Left lung (tissue), 10 donors: ENCODE measurements around the gene HERPUD1. TPM values are rescaled to one million over a fixed set of nuclear protein-coding genes. Genes with fewer than 3 reads are reported as not detected.

Source experiments
- ATAC-seq: fragments of 200-7000 bp; cut with Tn5 transposase; one replicate; pipeline ENCODE4 v1.9.1; 2020; ENCODE audit warnings: moderate library complexity
- DNase-seq, 4 donors: peaks; one replicate each; pipeline ENCODE4 v3.0.0-alpha.2; 2013 to 2020
- H3K27ac ChIP-seq, 2 donors: fragments of 200-600 bp; sonication (generic) in 1 of 2; one replicate each; pipeline versions ENCODE4 v1.5.0 to v1.8.0; 2020 to 2021
- H3K27me3 ChIP-seq, 2 donors: fragments of 200-600 bp; sonication (generic) in 1 of 2; one replicate each; pipeline versions ENCODE4 v1.5.0 to v1.8.0; 2020 to 2021
- H3K36me3 ChIP-seq, 2 donors: fragments of 200-600 bp; sonication (generic) in 1 of 2; one replicate each; pipeline versions ENCODE4 v1.5.0 to v1.8.0; 2020 to 2021
- H3K4me1 ChIP-seq, 2 donors: fragments of 200-600 bp; one replicate each; pipeline ENCODE4 v1.8.0; 2021
- H3K4me3 ChIP-seq, 2 donors: fragments of 200-600 bp; sonication (generic) in 1 of 2; one replicate each; pipeline versions ENCODE4 v1.5.0 to v1.8.0; 2020 to 2021; ENCODE audit warnings: mild to moderate bottlenecking in 1 of 2
- H3K9me3 ChIP-seq, 2 donors: fragments of 200-600 bp; sonication (generic) in 1 of 2; one replicate each; pipeline versions ENCODE4 v1.5.0 to v1.8.0; 2020 to 2021
- CTCF ChIP-seq, 2 donors: fragments of 200-600 bp; sonication (generic) in 1 of 2; IDR thresholded peaks; one replicate each; pipeline versions ENCODE4 v1.5.0 to v1.8.0; 2021; ENCODE audit warnings: antibody characterized with exemption in 2 of 2
- intact Hi-C, 2 donors: fragments of 100-400 bp; cut with DNase I; formaldehyde crosslinking; loops; one replicate each; pipeline versions ENCODE4 v1.11.2 to v1.14.2; 2022
- polyA plus RNA-seq, 6 donors: library from polyadenylated mRNA; unstranded; fragments of 120-200 nt; gene quantifications; one replicate each; pipeline ENCODE4 v1.2.1, GENCODE V29; 2013; ENCODE audit not compliant: insufficient read length in 6 of 6
- total RNA-seq, 2 donors: library from RNA; stranded (reverse); fragmentation: NEBNext Ultra II Directional; extraction: Animal tissue kit (Norgen Biotek cat#: 25700); gene quantifications; one replicate each; pipeline ENCODE4 v1.2.1, GENCODE V29; 2021
- donor health status: DM: no; HTN: yes; CAD: no.
- donor health status: DM: no; HTN: no; CAD: no.

HERPUD1 gene
- total and polyA plus RNA-seq, 8 donors: 99.6 to 155 (median 115) TPM

GRCh38 chr16:56965149-56966092, 33.5 kb downstream of the HERPUD1 start:
- H3K27me3 ChIP-seq: no peaks in the 10 kb centered on the region
- peaks cover 0 to 45% of the 10 kb centered on the region in 2 donors for H3K4me1 ChIP-seq
- ATAC-seq (peak; percentile 7), DNase-seq (no peak)
- peak overlapping the region in 1 of 2 donors; percentile 60 for H3K27ac ChIP-seq
- no peak overlapping the region for H3K4me3 ChIP-seq
- intact Hi-C loops: no loop called here
- TF ChIP-seq CTCF (IDR thresholded peaks at IDR 0.05): no peak
- H3K36me3 ChIP-seq: no peaks in the 10 kb centered on the region
- no peaks in the 10 kb centered on the region for H3K9me3 ChIP-seq

- Histone ChIP-seq H3K27ac (peak overlapping the region in 1 of 2 donors; percentile 60), H3K9me3 (no peaks in the 10 kb centered on the region), H3K36me3 (no peaks in the 10 kb centered on the region), H3K4me1 (peaks cover 0 to 39% of the 10 kb centered on the region in 2 donors), H3K27me3 (no peaks in the 10 kb centered on the region), H3K4me3 (no peak overlapping the region)
- ATAC-seq (no peak), DNase-seq (no peak)
- intact Hi-C loops: no loop called here
- TF ChIP-seq CTCF (IDR thresholded peaks at IDR 0.05): no peak
These were observed 34.1 kb downstream of the HERPUD1 start for GRCh38 chr16:56966093-56966475.

GRCh38 chr16:56967733-56968132, 35.8 kb downstream of the HERPUD1 start:
- Histone ChIP-seq H3K27me3 (no peaks in the 10 kb centered on the region), H3K9me3 (no peaks in the 10 kb centered on the region), H3K27ac (peak overlapping the region in 1 of 2 donors; percentile 14), H3K4me3 (no peak overlapping the region), H3K36me3 (no peaks in the 10 kb centered on the region), H3K4me1 (peaks cover 0 to 29% of the 10 kb centered on the region in 2 donors)
- DNase-seq (no peak), ATAC-seq (no peak)
- TF ChIP-seq CTCF (IDR thresholded peaks at IDR 0.05): no peak
- intact Hi-C loops: no loop called here

GRCh38 chr16:56969769-56970168, 37.8 kb downstream of the HERPUD1 start:
- no peaks in the 10 kb centered on the region for H3K36me3 ChIP-seq
- peaks cover 0 to 28% of the 10 kb centered on the region in 2 donors for H3K4me1 ChIP-seq
- intact Hi-C loops: no loop called here
- ATAC-seq (no peak), DNase-seq (no peak)
- H3K4me3 ChIP-seq: no peak overlapping the region
- no peak overlapping the region for H3K27ac ChIP-seq
- no peaks in the 10 kb centered on the region for H3K9me3 ChIP-seq
- TF ChIP-seq CTCF (IDR thresholded peaks at IDR 0.05): no peak
- no peaks in the 10 kb centered on the region for H3K27me3 ChIP-seq

GRCh38 chr16:56970934-56971767, 39.2 kb downstream of the HERPUD1 start:
- H3K4me1 ChIP-seq: peaks cover 0 to 21% of the 10 kb centered on the region in 2 donors
- no peak for TF ChIP-seq CTCF (IDR thresholded peaks at IDR 0.05)
- no peak overlapping the region for H3K27ac ChIP-seq
- ATAC-seq (peak; percentile 10), DNase-seq (no peak)
- H3K4me3 ChIP-seq: no peak overlapping the region
- H3K9me3 ChIP-seq: no peaks in the 10 kb centered on the region
- intact Hi-C loops: no loop called here
- no peaks in the 10 kb centered on the region for H3K36me3 ChIP-seq
- no peaks in the 10 kb centered on the region for H3K27me3 ChIP-seq
